NCI-H2196 treated with DMSO at 0.1 percent for 48 hours (cell line): ENCODE measurements around the gene CXCR5.

Source experiments
- DNase-seq: peaks from one replicate; lab custom pipeline; 2025; ENCODE audit not compliant: unreplicated experiment; lab: John Stamatoyannopoulos, UW

CXCR5 gene

GRCh38 chr11:118911880-118912741, 28.4 kb downstream of the CXCR5 start:
- peak; percentile 86 for DNase-seq

GRCh38 chr11:118912742-118913410, 29.2 kb downstream of the CXCR5 start:
- DNase-seq = no peak

- DNase-seq = peak; percentile 35
These were observed 29.9 kb downstream of the CXCR5 start for GRCh38 chr11:118913411-118914125.

- peak; percentile 58 for DNase-seq
These were observed 30.7 kb downstream of the CXCR5 start for GRCh38 chr11:118914178-118914918.

GRCh38 chr11:118914987-118915386, 31.3 kb downstream of the CXCR5 start:
- no peak for DNase-seq

GRCh38 chr11:118915396-118915795, 31.7 kb downstream of the CXCR5 start:
- no peak for DNase-seq

- no peak for DNase-seq
These were observed 32.5 kb downstream of the CXCR5 start for GRCh38 chr11:118915941-118916841.

GRCh38 chr11:118916842-118917388, 33.2 kb downstream of the CXCR5 start:
- DNase-seq = no peak

- peak; percentile 31 for DNase-seq
These were observed 33.9 kb downstream of the CXCR5 start for GRCh38 chr11:118917481-118918127.

GRCh38 chr11:118918128-118918685, 34.5 kb downstream of the CXCR5 start:
- peak; percentile 84 for DNase-seq

GRCh38 chr11:118918686-118919280, 35.1 kb downstream of the CXCR5 start:
- DNase-seq = no peak

GRCh38 chr11:118921121-118921928, 37.6 kb downstream of the CXCR5 start:
- no peak for DNase-seq

GRCh38 chr11:118921929-118922744, 38.4 kb downstream of the CXCR5 start:
- no peak for DNase-seq

GRCh38 chr11:118922745-118923627, 39.3 kb downstream of the CXCR5 start:
- no peak for DNase-seq

GRCh38 chr11:118923721-118924587, 40.3 kb downstream of the CXCR5 start:
- DNase-seq = no peak
